ENCODE results near the gene CEP112. TPM values are rescaled to one million over a fixed set of nuclear protein-coding genes. Genes with fewer than 3 reads are reported as not detected.

Gene CEP112
- total RNA-seq, 1 experiment from 2014 or later: 6.1 TPM

- no peak overlapping the region for H3K4me3 Mint-ChIP-seq
- no peak overlapping the region for H3K27ac Mint-ChIP-seq
- ATAC-seq: no peak
- no peak for DNase-seq (ENCODE audit: low spot score)
- ChIA-PET CTCF (interaction anchor here (0.6 to 0.7 kb wide), 3 partner anchors 54 to 392 kb away, joined by 3 read pairs; no protein-coding TSS in a partner anchor), POLR2A (no interaction called here)
- TF ChIP-seq ESRRA (CRISPR knock-in tag; IDR thresholded peaks at IDR 0.05; ENCODE audit: borderline replicate concordance): no peak
- TF ChIP-seq GRHL2 (CRISPR knock-in tag; IDR thresholded peaks at IDR 0.05; ENCODE audit: insufficient replicate concordance, severe bottlenecking): no peak
- TF ChIP-seq, protein P1, sequence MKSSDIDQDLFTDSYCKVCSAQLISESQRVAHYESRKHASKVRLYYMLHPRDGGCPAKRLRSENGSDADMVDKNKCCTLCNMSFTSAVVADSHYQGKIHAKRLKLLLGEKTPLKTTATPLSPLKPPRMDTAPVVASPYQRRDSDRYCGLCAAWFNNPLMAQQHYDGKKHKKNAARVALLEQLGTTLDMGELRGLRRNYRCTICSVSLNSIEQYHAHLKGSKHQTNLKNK (CRISPR knock-in tag; IDR thresholded peaks at IDR 0.05): no peak
- no peak for TF ChIP-seq ZNF416 (CRISPR knock-in tag; IDR thresholded peaks at IDR 0.05)
- TF ChIP-seq TEAD4 (CRISPR knock-in tag; IDR thresholded peaks at IDR 0.05): no peak
- no peak for TF ChIP-seq PRRX2 (CRISPR knock-in tag; IDR thresholded peaks at IDR 0.05)
- no peak for TF ChIP-seq ELF4 (CRISPR knock-in tag; IDR thresholded peaks at IDR 0.05; ENCODE audit: low read depth)
- TF ChIP-seq, protein P2, sequence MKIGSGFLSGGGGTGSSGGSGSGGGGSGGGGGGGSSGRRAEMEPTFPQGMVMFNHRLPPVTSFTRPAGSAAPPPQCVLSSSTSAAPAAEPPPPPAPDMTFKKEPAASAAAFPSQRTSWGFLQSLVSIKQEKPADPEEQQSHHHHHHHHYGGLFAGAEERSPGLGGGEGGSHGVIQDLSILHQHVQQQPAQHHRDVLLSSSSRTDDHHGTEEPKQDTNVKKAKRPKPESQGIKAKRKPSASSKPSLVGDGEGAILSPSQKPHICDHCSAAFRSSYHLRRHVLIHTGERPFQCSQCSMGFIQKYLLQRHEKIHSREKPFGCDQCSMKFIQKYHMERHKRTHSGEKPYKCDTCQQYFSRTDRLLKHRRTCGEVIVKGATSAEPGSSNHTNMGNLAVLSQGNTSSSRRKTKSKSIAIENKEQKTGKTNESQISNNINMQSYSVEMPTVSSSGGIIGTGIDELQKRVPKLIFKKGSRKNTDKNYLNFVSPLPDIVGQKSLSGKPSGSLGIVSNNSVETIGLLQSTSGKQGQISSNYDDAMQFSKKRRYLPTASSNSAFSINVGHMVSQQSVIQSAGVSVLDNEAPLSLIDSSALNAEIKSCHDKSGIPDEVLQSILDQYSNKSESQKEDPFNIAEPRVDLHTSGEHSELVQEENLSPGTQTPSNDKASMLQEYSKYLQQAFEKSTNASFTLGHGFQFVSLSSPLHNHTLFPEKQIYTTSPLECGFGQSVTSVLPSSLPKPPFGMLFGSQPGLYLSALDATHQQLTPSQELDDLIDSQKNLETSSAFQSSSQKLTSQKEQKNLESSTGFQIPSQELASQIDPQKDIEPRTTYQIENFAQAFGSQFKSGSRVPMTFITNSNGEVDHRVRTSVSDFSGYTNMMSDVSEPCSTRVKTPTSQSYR (CRISPR knock-in tag; IDR thresholded peaks at IDR 0.05): no peak
- TF ChIP-seq, protein P3, sequence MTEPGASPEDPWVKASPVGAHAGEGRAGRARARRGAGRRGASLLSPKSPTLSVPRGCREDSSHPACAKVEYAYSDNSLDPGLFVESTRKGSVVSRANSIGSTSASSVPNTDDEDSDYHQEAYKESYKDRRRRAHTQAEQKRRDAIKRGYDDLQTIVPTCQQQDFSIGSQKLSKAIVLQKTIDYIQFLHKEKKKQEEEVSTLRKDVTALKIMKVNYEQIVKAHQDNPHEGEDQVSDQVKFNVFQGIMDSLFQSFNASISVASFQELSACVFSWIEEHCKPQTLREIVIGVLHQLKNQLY (CRISPR knock-in tag; IDR thresholded peaks at IDR 0.05): no peak
- TF ChIP-seq NR2C2 (CRISPR knock-in tag; IDR thresholded peaks at IDR 0.05): no peak
- no peak for TF ChIP-seq STAT6 (CRISPR knock-in tag; conservative IDR thresholded peaks at IDR 0.05; ENCODE audit: low read depth)
- no peak for TF ChIP-seq ZNF317 (CRISPR knock-in tag; IDR thresholded peaks at IDR 0.05; ENCODE audit: borderline replicate concordance, low read depth)
- TF ChIP-seq MAX (CRISPR knock-in tag; IDR thresholded peaks at IDR 0.05): no peak
- H3K4me1 Mint-ChIP-seq: peaks cover 20% of the 10 kb centered on the region
- H3K9me3 Mint-ChIP-seq: no peaks in the 10 kb centered on the region
- peaks cover 4% of the 10 kb centered on the region for H3K27me3 Mint-ChIP-seq (ENCODE audit: low read depth)
- no peaks in the 10 kb centered on the region for H3K36me3 Mint-ChIP-seq
Observed at GRCh38 chr17:65703891-65704290, 488.0 kb downstream of the CEP112 start.

DNA sequence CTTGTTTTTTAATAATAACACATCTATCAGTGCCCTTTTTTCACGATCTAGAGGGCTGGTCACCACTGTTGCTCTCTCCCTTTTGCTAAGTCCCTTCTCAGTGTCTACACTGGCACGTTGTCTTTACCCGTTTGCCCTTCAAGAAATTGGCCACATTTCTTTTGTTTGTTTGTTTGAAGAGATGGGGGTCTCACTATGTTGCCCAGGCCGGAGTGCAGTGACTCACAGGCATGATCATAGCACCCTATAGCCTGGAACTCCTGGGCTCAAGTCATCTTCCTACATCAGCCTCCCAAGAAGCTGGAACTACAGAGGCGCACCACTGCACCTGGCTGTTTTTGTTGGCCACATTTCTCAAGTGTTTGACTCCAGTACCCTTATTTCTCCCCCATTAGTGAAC is 492.5 kb downstream of the CEP112 start:
- peaks cover 4% of the 10 kb centered on the region for H3K27me3 Mint-ChIP-seq (ENCODE audit: low read depth)
- ATAC-seq: no peak
- no peak for DNase-seq (ENCODE audit: low spot score)
- no peak for TF ChIP-seq TEAD4 (CRISPR knock-in tag; IDR thresholded peaks at IDR 0.05)
- peak; percentile 92 for TF ChIP-seq ZNF121 (CRISPR knock-in tag; IDR thresholded peaks at IDR 0.05)
- TF ChIP-seq OVOL2 (CRISPR knock-in tag; IDR thresholded peaks at IDR 0.05; ENCODE audit: borderline replicate concordance): no peak
- ChIA-PET POLR2A (no interaction called here), CTCF (no interaction called here)
- no peak overlapping the region for H3K4me3 Mint-ChIP-seq
- no peaks in the 10 kb centered on the region for H3K9me3 Mint-ChIP-seq
- no peak overlapping the region for H3K27ac Mint-ChIP-seq
- no peaks in the 10 kb centered on the region for H3K36me3 Mint-ChIP-seq
- peaks cover 50% of the 10 kb centered on the region for H3K4me1 Mint-ChIP-seq

DNA sequence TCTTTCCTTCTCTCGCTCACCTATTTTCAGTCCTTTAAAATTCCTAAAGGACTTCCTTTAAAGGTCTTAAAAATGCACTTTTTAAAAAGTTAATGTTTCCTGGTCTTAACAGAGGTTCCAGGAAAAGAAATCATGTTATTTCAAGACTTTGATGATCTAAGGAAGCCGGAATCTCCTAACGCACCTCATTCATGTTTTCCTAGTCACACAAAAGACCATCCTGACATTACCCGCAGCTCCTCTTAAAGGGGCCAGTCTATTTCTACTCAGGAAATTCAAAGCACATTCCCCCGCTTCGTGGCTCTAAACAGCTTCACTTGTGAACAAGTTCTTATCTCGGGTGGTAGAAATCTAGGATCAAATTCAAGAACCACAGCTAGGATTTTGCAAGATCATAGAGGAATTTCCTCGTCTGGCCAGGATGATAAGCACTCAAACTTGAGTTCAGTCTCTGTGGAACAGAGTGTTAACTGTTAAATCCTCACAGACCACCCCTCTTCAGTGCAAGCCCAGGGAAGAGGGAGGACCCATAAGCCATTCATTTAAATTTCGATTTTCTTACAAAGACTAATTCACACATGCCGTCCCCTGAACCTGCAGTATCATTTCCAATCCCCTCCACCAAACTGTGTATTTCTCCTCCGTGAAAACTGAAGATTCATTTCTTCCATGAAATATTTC is 493.4 kb downstream of the CEP112 start:
- peak; percentile 66 for ATAC-seq
- Mint-ChIP-seq H3K27me3 (ENCODE audit: low read depth) (peaks cover 9% of the 10 kb centered on the region), H3K9me3 (no peaks in the 10 kb centered on the region), H3K27ac (peak overlapping the region; percentile 83), H3K4me3 (peak overlapping the region; percentile 49), H3K36me3 (no peaks in the 10 kb centered on the region), H3K4me1 (peaks cover 53% of the 10 kb centered on the region)
- CTCF ChIA-PET: interaction anchor here (0.8 kb wide), 1 partner anchor 99 kb away, joined by 3 read pairs; no protein-coding TSS in a partner anchor
- POLR2A ChIA-PET: no interaction called here
- DNase-seq (ENCODE audit: low spot score): no peak
- TF ChIP-seq NR2C2 (CRISPR knock-in tag; IDR thresholded peaks at IDR 0.05): no peak
- no peak for TF ChIP-seq USF1 (CRISPR knock-in tag; IDR thresholded peaks at IDR 0.05)
- TF ChIP-seq ESRRA (CRISPR knock-in tag; IDR thresholded peaks at IDR 0.05; ENCODE audit: borderline replicate concordance): no peak
- no peak for TF ChIP-seq MAX (CRISPR knock-in tag; IDR thresholded peaks at IDR 0.05)
- TF ChIP-seq NR1H2 (CRISPR knock-in tag; IDR thresholded peaks at IDR 0.05): no peak
- TF ChIP-seq ZNF138 (CRISPR knock-in tag; conservative IDR thresholded peaks at IDR 0.05): no peak

Measured in WTC11 (cell line).